Adipocyte (in vitro differentiated cells): Measurements from ENCODE around the gene ARHGEF12.

Experiments used
- DNase-seq: peaks from one replicate; pipeline ENCODE4 v3.0.0-alpha.2; 2015; ENCODE audit warnings: low read depth
- H3K27me3 ChIP-seq: replicated peaks from 2 replicates; pipeline ENCODE4 v1.7.0; 2013; ENCODE audit warnings: mild to moderate bottlenecking, low read length, moderate library complexity; ENCODE audit not compliant: control insufficient read depth, insufficient read depth
- H3K36me3 ChIP-seq: 2 replicates; pipeline ENCODE4 v1.7.0; 2013; ENCODE audit warnings: low read length, mild to moderate bottlenecking, moderate library complexity; ENCODE audit not compliant: control insufficient read depth, insufficient read depth, severe bottlenecking
- H3K4me1 ChIP-seq: 2 replicates; pipeline ENCODE4 v1.7.0; 2013; ENCODE audit warnings: mild to moderate bottlenecking, low read length, moderate library complexity; ENCODE audit not compliant: control insufficient read depth, insufficient read depth
- H3K4me3 ChIP-seq: 2 replicates; pipeline ENCODE4 v1.7.0; 2013; ENCODE audit warnings: mild to moderate bottlenecking, low read length, moderate library complexity
- H3K9ac ChIP-seq: 2 replicates; pipeline ENCODE4 v1.7.0; 2013; ENCODE audit warnings: mild to moderate bottlenecking, low read length, moderate library complexity
- H3K9me3 ChIP-seq: 2 replicates; pipeline ENCODE4 v1.7.0; 2013; ENCODE audit warnings: mild to moderate bottlenecking, low read length, moderate library complexity; ENCODE audit not compliant: control insufficient read depth

The ARHGEF12 gene

GRCh38 chr11:120536797-120537169 lies 200.6 kb downstream of the ARHGEF12 start:
- peaks cover 12% of the 10 kb centered on the region for H3K4me1 ChIP-seq
- H3K36me3 ChIP-seq, result no peaks in the 10 kb centered on the region
- no peak overlapping the region for H3K9ac ChIP-seq
- peaks cover 7% of the 10 kb centered on the region for H3K9me3 ChIP-seq
- no peak for DNase-seq
- peaks cover 5% of the 10 kb centered on the region for H3K27me3 ChIP-seq
- no peak overlapping the region for H3K4me3 ChIP-seq

- Histone ChIP-seq H3K9me3 (peaks cover 15% of the 10 kb centered on the region), H3K9ac (no peak overlapping the region), H3K27me3 (peaks cover 5% of the 10 kb centered on the region), H3K4me3 (no peak overlapping the region), H3K4me1 (peaks cover 3% of the 10 kb centered on the region), H3K36me3 (no peaks in the 10 kb centered on the region)
- DNase-seq, result no peak
These were observed 201.8 kb downstream of the ARHGEF12 start for GRCh38 chr11:120537996-120538395.

GRCh38 chr11:120538707-120539106 lies 202.5 kb downstream of the ARHGEF12 start:
- Histone ChIP-seq H3K4me3 (no peak overlapping the region), H3K9me3 (peaks cover 15% of the 10 kb centered on the region), H3K27me3 (peaks cover 5% of the 10 kb centered on the region), H3K36me3 (no peaks in the 10 kb centered on the region), H3K4me1 (no peaks in the 10 kb centered on the region), H3K9ac (no peak overlapping the region)
- no peak for DNase-seq
